ENCODE measurements around the gene PLAAT4. TPM values are rescaled to one million over a fixed set of nuclear protein-coding genes. Genes with fewer than 3 reads are reported as not detected.

The PLAAT4 gene
- total and polyA plus RNA-seq, 2 of the 13 experiments (the other 11 are each of a cell fraction or from before 2014, with no cell fraction given): 0.71 to 1.00 TPM

- in situ Hi-C loops (cut with HindIII; ENCODE audit: extremely low pct_ligation_motif_present, low pct_unique_long_range_greater_than_20kb) (no loop called here), intact Hi-C loops (cut with micrococcal nuclease; ENCODE audit: unreplicated experiment) (no loop called here)
- H3K4me1 ChIP-seq (ENCODE audit: insufficient read depth, low read length): peaks cover 4% of the 10 kb centered on the region; the same call in 1 of the 2 replicates
- no peak for FAIRE-seq
- WGBS (ENCODE audit: low lambda C conversion rate): 63% methylated on average over 8 of the region's 8 CpGs
- H3K4me3 ChIP-seq (replicated peaks in 1 of 3; ENCODE audit: insufficient read depth in 1 of 3, low read depth in 2 of 3, low read length in 3 of 3): no peak overlapping the region
- H3K4me2 ChIP-seq (ENCODE audit: low read depth, low read length): no peak overlapping the region
- no peak for ATAC-seq
- no peaks in the 10 kb centered on the region for H4K20me1 ChIP-seq (ENCODE audit: insufficient read depth, low read length)
- no peak overlapping the region for H2AFZ ChIP-seq (ENCODE audit: low read length)
- no TSS peak for BruUV-seq (replicated peaks)
- TF ChIP-seq MEIS1 (CRISPR knock-in tag; IDR thresholded peaks at IDR 0.05; ENCODE audit: borderline replicate concordance) (no peak), TEAD3 (CRISPR knock-in tag; optimal IDR thresholded peaks at IDR 0.05; ENCODE audit: borderline replicate concordance) (no peak), ZSCAN30 (CRISPR knock-in tag; IDR thresholded peaks at IDR 0.05) (no peak), ZNF616 (CRISPR knock-in tag; IDR thresholded peaks at IDR 0.05; ENCODE audit: low read depth) (no peak), SOX6 (IDR thresholded peaks at IDR 0.05) (no peak), SOX6 (CRISPR knock-in tag; IDR thresholded peaks at IDR 0.05) (no peak), ZNF205 (CRISPR knock-in tag; IDR thresholded peaks at IDR 0.05) (no peak), ZNF770 (CRISPR knock-in tag; IDR thresholded peaks at IDR 0.05) (no peak), ZBTB2 (CRISPR knock-in tag; IDR thresholded peaks at IDR 0.05; ENCODE audit: low read depth) (no peak), ZNF746 (CRISPR knock-in tag; IDR thresholded peaks at IDR 0.05) (no peak), FOXK1 (CRISPR knock-in tag; IDR thresholded peaks at IDR 0.05; ENCODE audit: borderline replicate concordance, low read depth) (no peak), ZNF639 (CRISPR knock-in tag; conservative IDR thresholded peaks at IDR 0.05) (no peak)
- no peaks in the 10 kb centered on the region for H3K79me2 ChIP-seq (ENCODE audit: insufficient read depth, low read length)
- peaks cover 1 to 7% of the 10 kb centered on the region in 2 experiments; a peak in 3 of 5 replicates for H3K27me3 ChIP-seq (ENCODE audit: control insufficient read depth in 1 of 2, insufficient read depth in 2 of 2, low read length in 2 of 2)
- ChIA-PET CTCF (ENCODE audit: low intra/inter-chr PET ratio, low total read pairs) (no interaction called here), POLR2A (no interaction called here)
- no peak overlapping the region for H3K27ac ChIP-seq (ENCODE audit: extremely low read length, insufficient read depth, low read length)
- no peaks in the 10 kb centered on the region for H3K9me3 ChIP-seq (ENCODE audit: low read length)
- H3K9ac ChIP-seq (ENCODE audit: insufficient read depth, low read depth, low read length): no peak overlapping the region
- no peak for DNase-seq (ENCODE audit: low spot score)
- H3K36me3 ChIP-seq (replicated peaks in 1 of 2; ENCODE audit: control insufficient read depth in 1 of 2, insufficient read depth in 2 of 2, low read length in 2 of 2): no peaks in the 10 kb centered on the region
These were observed 17.2 kb downstream of the PLAAT4 start for GRCh38 chr11:63553759-63554158.
